GM12801 (cell line): ENCODE data around the gene EPB41.

Experiments used
- TF ChIP-seq, protein P1 (sequence below): IDR thresholded peaks from one replicate; pipeline ENCODE4 v1.5.1; 2011; ENCODE audit warnings: control low read depth; ENCODE audit not compliant: insufficient read length; ENCODE audit errors: extremely low read depth

The EPB41 gene

DNA sequence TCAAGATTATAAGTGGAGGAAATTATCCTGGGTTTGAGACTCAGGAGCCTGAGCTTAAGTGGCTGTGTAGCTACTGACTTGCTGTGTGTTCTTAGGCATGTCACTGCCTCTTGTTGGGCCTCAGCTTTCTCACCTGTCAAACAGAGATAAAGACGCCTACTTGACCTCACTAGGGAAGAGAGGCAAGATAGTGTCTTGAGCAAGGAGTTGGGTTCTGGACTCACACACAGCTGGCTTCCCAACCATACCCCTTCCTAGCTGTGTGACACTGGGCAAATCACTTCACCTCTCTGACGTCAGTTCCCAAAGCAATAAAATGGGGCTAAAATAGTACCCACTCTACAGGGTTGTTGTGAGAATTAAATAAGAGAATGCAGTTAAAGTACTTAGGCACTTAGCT lies 11.6 kb upstream of the EPB41 start:
- TF ChIP-seq, protein P1, sequence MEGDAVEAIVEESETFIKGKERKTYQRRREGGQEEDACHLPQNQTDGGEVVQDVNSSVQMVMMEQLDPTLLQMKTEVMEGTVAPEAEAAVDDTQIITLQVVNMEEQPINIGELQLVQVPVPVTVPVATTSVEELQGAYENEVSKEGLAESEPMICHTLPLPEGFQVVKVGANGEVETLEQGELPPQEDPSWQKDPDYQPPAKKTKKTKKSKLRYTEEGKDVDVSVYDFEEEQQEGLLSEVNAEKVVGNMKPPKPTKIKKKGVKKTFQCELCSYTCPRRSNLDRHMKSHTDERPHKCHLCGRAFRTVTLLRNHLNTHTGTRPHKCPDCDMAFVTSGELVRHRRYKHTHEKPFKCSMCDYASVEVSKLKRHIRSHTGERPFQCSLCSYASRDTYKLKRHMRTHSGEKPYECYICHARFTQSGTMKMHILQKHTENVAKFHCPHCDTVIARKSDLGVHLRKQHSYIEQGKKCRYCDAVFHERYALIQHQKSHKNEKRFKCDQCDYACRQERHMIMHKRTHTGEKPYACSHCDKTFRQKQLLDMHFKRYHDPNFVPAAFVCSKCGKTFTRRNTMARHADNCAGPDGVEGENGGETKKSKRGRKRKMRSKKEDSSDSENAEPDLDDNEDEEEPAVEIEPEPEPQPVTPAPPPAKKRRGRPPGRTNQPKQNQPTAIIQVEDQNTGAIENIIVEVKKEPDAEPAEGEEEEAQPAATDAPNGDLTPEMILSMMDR = no peak

DNA sequence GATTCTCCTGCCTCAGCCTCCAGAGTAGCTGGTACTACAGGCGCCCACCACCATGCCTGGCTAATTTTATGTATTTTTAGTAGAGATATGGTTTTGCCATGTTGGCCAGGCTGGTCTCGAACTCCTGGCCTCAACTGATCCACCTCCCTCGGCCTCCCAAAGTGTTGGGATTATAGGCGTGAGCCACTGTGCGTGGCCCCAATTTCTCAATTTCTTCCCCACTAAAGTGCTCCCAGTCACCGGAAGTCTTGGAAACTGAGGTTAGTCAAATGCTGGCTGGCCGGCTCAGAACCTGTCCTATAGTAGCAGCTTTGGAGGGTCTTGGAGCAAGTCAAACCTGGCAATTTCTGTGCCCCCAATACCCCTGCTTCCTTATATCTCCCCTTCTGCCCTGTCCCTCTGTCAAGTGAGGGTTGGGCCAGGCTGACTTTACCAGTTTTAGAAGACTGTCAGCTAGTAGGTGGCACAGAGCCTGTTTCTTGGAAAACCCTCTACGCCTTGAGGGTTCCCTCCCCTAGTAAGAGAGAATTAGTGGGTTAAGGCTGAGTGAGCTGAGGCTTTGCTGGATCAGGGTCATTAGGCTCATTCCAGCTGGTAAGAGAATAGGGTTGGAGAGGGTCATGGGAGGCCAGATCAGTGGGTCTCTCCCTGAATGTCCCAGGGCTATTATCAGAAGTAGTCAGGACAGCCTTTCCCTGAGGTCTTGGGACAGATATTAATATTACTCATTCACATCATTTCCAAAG lies 8.3 kb upstream of the EPB41 start:
- TF ChIP-seq, protein P1 = no peak

DNA sequence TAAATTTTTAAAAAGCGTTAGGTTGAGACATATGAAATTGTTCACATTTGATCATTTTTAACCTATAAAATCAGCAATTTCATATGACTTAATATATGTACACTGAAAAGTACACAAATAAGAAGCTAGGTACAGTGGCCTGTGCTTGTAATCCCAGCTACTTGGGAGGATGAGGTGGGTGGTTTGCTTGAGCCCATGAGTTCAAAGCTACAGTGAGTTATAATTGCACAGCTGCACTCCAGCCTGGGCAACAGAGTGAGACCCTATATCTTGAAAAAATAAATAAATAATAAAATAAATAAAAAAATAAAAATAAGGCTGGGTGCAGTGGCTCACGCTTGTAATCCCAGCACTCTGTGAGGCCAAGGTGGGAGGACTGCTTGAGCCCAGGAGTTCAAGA lies 5.2 kb upstream of the EPB41 start:
- TF ChIP-seq, protein P1 = no peak

DNA sequence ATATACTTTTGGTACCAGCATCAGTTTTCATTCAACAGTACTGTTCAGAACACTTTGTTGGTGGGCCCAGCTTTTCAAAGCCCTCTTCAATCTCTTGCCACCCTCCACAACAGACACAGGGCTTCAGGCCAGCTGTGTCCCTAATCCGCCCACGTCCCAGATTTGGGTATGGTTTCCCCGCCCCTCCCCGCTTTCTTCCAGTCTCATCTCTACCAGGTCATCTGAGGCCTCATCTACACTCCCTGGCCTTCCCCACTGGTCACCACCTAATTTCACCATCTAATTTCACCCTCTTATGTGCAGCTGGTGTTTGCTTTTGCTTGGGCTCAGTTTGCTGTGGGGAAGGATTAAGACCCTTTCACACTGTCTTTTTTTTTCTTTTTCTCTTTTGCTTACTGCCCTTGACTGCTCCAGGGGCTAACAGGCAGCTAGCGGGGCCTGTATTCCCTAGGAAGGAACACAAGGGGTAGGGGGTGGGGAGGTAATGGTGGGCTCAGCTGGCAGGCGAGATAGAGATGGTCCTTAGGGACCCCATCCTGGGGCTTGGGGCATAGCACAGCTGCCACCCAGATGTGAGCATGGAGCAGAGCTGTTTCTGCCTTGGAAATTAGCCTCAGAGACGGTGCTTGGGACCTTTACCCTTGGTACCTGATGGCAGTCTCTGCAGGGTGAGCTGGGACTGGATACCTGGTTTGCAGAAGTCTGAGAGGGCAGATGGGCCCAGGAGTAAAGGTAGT lies 3.8 kb upstream of the EPB41 start:
- TF ChIP-seq, protein P1 = no peak

DNA sequence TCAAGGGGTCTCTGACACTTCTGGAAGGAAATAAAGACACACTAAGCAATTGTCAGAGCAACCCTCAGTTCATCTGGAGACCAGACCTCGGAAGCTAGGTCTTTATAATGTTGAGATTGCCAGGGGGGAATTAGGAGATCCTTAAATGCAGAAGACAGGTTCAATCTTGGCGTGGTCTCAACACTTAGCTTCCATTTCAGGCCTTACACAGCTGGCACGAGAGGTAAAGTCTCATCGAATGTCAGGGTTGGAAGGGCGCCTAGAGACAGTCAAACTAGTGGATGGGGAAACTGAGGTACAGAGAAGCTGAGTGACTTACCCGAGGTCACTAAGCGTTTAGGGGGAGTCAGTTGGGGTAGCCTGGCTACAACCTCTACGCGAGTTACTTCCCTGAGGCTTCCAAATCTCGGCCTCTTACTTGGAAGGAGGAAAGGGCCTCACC lies 562 bp upstream of the EPB41 start:
- TF ChIP-seq, protein P1 = no peak

DNA sequence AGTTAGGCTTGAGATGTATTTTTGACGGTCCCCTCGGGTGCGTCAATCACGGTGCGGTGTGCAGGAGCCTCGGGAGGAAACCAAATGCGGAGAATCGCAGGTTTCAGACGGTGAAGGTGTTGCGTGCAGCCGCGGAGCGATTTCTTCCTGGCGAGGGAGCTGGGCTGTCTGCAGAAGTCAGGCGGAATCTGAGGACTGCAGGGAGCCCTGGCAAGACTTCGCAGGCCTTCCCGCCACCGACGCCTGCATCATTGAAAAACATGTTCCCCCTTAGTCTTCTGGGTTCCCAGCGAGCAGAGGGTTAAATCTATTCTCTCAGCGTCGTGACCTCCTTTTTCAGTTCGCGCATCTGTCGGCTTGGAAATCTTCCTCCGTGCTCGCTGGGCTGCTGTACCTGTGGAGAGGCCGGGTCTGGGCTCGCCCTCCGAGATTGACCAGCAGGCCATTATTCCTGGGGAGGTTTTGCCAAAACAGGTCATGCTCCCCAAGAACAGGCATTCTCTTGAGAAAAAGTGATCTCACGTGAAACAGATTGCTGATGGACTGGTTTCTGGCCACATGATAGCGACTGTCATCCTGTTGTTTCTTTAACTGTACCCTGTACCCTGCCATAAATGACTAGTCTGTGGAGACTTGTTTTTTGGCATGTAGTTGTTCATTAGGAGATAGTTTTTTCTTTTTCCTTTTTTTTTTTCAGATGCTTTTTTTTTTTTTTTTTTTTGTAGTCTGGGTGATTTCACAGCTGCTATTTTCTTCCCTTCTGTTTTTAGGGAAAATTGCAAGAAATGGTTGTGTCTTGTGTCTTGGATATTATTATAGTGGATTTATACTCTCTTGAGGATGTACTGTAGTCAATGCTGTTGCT lies 894 bp downstream of the EPB41 start:
- TF ChIP-seq, protein P1 = no peak

DNA sequence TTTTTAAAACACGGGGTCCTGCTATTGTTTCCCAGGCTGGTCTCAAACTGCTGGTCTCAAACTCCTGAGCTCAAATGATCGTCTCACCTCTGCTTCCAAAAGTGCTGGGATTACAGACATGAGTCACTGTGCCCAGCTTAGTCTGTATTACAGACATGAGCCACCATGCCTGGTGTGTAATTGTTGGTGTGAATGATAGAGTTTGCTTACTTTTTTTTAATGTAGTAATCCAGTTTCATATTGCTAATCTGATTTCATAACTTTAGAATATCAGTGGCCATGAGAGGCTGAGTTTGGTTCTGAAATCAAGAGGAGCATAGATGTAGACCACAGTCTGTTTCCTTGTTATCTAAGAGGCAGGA lies 3.4 kb downstream of the EPB41 start:
- TF ChIP-seq, protein P1 = no peak
